Kidney (tissue), 14 donors: Measurements from ENCODE around the gene PPP2R2D. TPM values are rescaled to one million over a fixed set of nuclear protein-coding genes. Genes with fewer than 3 reads are reported as not detected.

ENCODE experiments used
- DNase-seq, 5 donors: peaks; one replicate each; pipeline ENCODE4 v3.0.0-alpha.2; 2013 to 2020
- FAIRE-seq: peaks from 2 replicates; lab custom pipeline; 2012; peaks lifted over from hg19 to GRCh38; lab: Jason Lieb, UNC
- H3K27ac ChIP-seq, 2 donors: one replicate each; pipeline ENCODE4 v1.7.0; 2013; ENCODE audit warnings: low read depth in 2 of 2, low read length in 2 of 2, inconsistent platforms in 1 of 2
- H3K27me3 ChIP-seq: one replicate; pipeline ENCODE4 v1.7.1; 2013; ENCODE audit warnings: low read length, inconsistent platforms; ENCODE audit not compliant: control insufficient read depth, insufficient read depth
- H3K36me3 ChIP-seq, 3 donors: one replicate each; pipeline versions ENCODE4 v1.7.0 to v1.7.1; 2013; ENCODE audit warnings: low read length in 3 of 3, control low read depth in 1 of 3, inconsistent platforms in 1 of 3; ENCODE audit not compliant: insufficient read depth in 3 of 3, control insufficient read depth in 2 of 3
- H3K4me1 ChIP-seq, 3 donors: one replicate each; pipeline versions ENCODE4 v1.7.0 to v1.7.1; 2013; ENCODE audit warnings: low read length in 3 of 3, inconsistent platforms in 1 of 3, low read depth in 1 of 3; ENCODE audit not compliant: control insufficient read depth in 2 of 3, insufficient read depth in 2 of 3
- H3K4me3 ChIP-seq, 3 donors: one replicate each; pipeline versions ENCODE4 v1.7.0 to v1.8.1; 2013; ENCODE audit warnings: low read length in 3 of 3, control low read depth in 1 of 3, inconsistent platforms in 1 of 3
- H3K9ac ChIP-seq, 3 donors: one replicate each; pipeline versions ENCODE4 v1.7.0 to v1.7.1; 2013; ENCODE audit warnings: low read length in 3 of 3, control low read depth in 1 of 3, inconsistent platforms in 1 of 3
- H3K9me3 ChIP-seq, 3 donors: one replicate each; pipeline versions ENCODE4 v1.7.0 to v1.7.1; 2013; ENCODE audit warnings: low read length in 3 of 3, control low read depth in 1 of 3, inconsistent platforms in 1 of 3; ENCODE audit not compliant: control insufficient read depth in 2 of 3, insufficient read depth in 1 of 3
- CTCF ChIP-seq: IDR thresholded peaks from 3 replicates; pipeline ENCODE4 v1.5.1; 2012; ENCODE audit warnings: mild to moderate bottlenecking, moderate library complexity, borderline replicate concordance; ENCODE audit not compliant: insufficient read depth; ENCODE audit errors: extremely low read depth
- intact Hi-C: fragments of 100-400 bp; cut with DNase I; formaldehyde crosslinking; loops from one replicate; pipeline ENCODE4 v1.11.1; 2022
- polyA plus RNA-seq: library from polyadenylated mRNA; stranded (reverse); fragments of 350-450 nt; fragmentation: Illumina TruSeq; extraction: RNeasy Lipid Tissue Mini Kit (QIAGEN cat#74804); gene quantifications from one replicate; pipeline ENCODE4 v1.2.3, GENCODE V29; 2014; ENCODE audit warnings: low read depth, low replicate concordance; ENCODE audit not compliant: insufficient read depth
- total RNA-seq: library from RNA; stranded (reverse); fragmentation: NEBNext Ultra II Directional; extraction: Animal tissue kit (Norgen Biotek cat#: 25700); gene quantifications from one replicate; pipeline ENCODE4 v1.2.1, GENCODE V29; 2021
- donor health status: control.
- donor health status: control.
- donor health status: control.
- donor health status: control.
- donor health status: control.
- donor health status: DM: yes; HTN: yes; CAD: no.
- donor health status: Normal renal cell carcinoma (clear cell type).

The PPP2R2D gene
- total and polyA plus RNA-seq, 2 donors from 2014 or later = 28.3 to 34.8 TPM

GRCh38 chr10:131931981-131932380 is 31.2 kb downstream of the PPP2R2D start:
- peaks cover 0 to 29% (median 13%) of the 10 kb centered on the region in 3 donors for H3K4me1 ChIP-seq
- no peak overlapping the region for H3K9ac ChIP-seq
- no peak for FAIRE-seq
- H3K9me3 ChIP-seq = no peaks in the 10 kb centered on the region
- no peak overlapping the region for H3K27ac ChIP-seq
- H3K4me3 ChIP-seq = no peak overlapping the region
- intact Hi-C loops = no loop called here
- DNase-seq = no peak
- no peaks in the 10 kb centered on the region for H3K27me3 ChIP-seq
- peaks cover 0 to 4% (median 0%) of the 10 kb centered on the region in 3 donors for H3K36me3 ChIP-seq
- no peak for TF ChIP-seq CTCF

- Histone ChIP-seq H3K9me3 (no peaks in the 10 kb centered on the region), H3K36me3 (peaks cover 0 to 4% (median 0%) of the 10 kb centered on the region in 3 donors), H3K9ac (no peak overlapping the region), H3K27me3 (no peaks in the 10 kb centered on the region), H3K4me1 (peaks cover 0 to 22% (median 15%) of the 10 kb centered on the region in 3 donors), H3K27ac (no peak overlapping the region), H3K4me3 (no peak overlapping the region)
- intact Hi-C loops = no loop called here
- no peak for TF ChIP-seq CTCF
- DNase-seq (peak in 1 of 5 donors; percentile 33), FAIRE-seq (no peak)
These were observed 32.3 kb downstream of the PPP2R2D start for GRCh38 chr10:131933016-131933695.

- intact Hi-C loops = no loop called here
- FAIRE-seq = no peak
These were observed 32.9 kb downstream of the PPP2R2D start for GRCh38 chr10:131933696-131934086.

More at GRCh38 chr10:131933696-131934086, 32.9 kb downstream of the PPP2R2D start:
- no peak for TF ChIP-seq CTCF
- no peak overlapping the region for H3K4me3 ChIP-seq
- peaks cover 0 to 21% (median 13%) of the 10 kb centered on the region in 3 donors for H3K4me1 ChIP-seq
- H3K9ac ChIP-seq = no peak overlapping the region
- H3K27me3 ChIP-seq = no peaks in the 10 kb centered on the region
- DNase-seq = no peak
- peaks cover 2 to 8% (median 4%) of the 10 kb centered on the region in 3 donors for H3K36me3 ChIP-seq
- no peak overlapping the region for H3K27ac ChIP-seq
- no peaks in the 10 kb centered on the region for H3K9me3 ChIP-seq
